GM19025 (cell line): ENCODE data around the gene RUNX2.

Source experiments
- ATAC-seq: cut with Tn5 transposase; IDR thresholded peaks from one replicate; pipeline ENCODE4 v1.9.1; 2021; ENCODE audit warnings: mild to moderate bottlenecking, low read depth, moderate library complexity; ENCODE audit not compliant: unreplicated experiment

The RUNX2 gene

GRCh38 chr6:45686841-45687569 is 358.9 kb downstream of the RUNX2 start:
- peak; percentile 18 for ATAC-seq

GRCh38 chr6:45687570-45687969 is 359.4 kb downstream of the RUNX2 start:
- peak; percentile 73 for ATAC-seq

GRCh38 chr6:45688180-45688579 is 360.1 kb downstream of the RUNX2 start:
- ATAC-seq, result no peak

GRCh38 chr6:45689926-45690615 is 361.9 kb downstream of the RUNX2 start:
- no peak for ATAC-seq

- ATAC-seq, result no peak
Observed at GRCh38 chr6:45690846-45691245, 362.7 kb downstream of the RUNX2 start.

- no peak for ATAC-seq
Observed at GRCh38 chr6:45691426-45691825, 363.3 kb downstream of the RUNX2 start.

- ATAC-seq, result no peak
Observed at GRCh38 chr6:45692021-45692420, 363.9 kb downstream of the RUNX2 start.

GRCh38 chr6:45696738-45697137 is 368.6 kb downstream of the RUNX2 start:
- ATAC-seq, result no peak

- ATAC-seq, result no peak
Observed at GRCh38 chr6:45697605-45698004, 369.5 kb downstream of the RUNX2 start.

- no peak for ATAC-seq
Observed at GRCh38 chr6:45698046-45698445, 369.9 kb downstream of the RUNX2 start.

- no peak for ATAC-seq
Observed at GRCh38 chr6:45699663-45700062, 371.5 kb downstream of the RUNX2 start.

- no peak for ATAC-seq
Observed at GRCh38 chr6:45702849-45703739, 375.0 kb downstream of the RUNX2 start.

GRCh38 chr6:45704056-45704800 is 376.1 kb downstream of the RUNX2 start:
- ATAC-seq, result no peak

GRCh38 chr6:45705137-45705855 is 377.2 kb downstream of the RUNX2 start:
- ATAC-seq, result no peak

- no peak for ATAC-seq
Observed at GRCh38 chr6:45706319-45706718, 378.2 kb downstream of the RUNX2 start.

GRCh38 chr6:45707176-45707575 is 379.0 kb downstream of the RUNX2 start:
- ATAC-seq, result no peak

GRCh38 chr6:45709781-45710220 is 381.7 kb downstream of the RUNX2 start:
- ATAC-seq, result peak; percentile 54

GRCh38 chr6:45710304-45710821 is 382.2 kb downstream of the RUNX2 start:
- peak; percentile 67 for ATAC-seq

GRCh38 chr6:45712076-45712475 is 383.9 kb downstream of the RUNX2 start:
- ATAC-seq, result no peak
